OCI-LY3 (cell line): ENCODE measurements around the gene CITED4.

ENCODE experiments used
- EZH2phosphoT487 ChIP-seq: fragments of 200-600 bp; shearing (Covaris generic); IDR thresholded peaks from 2 replicates; pipeline ENCODE4 v1.6.1; 2018; ENCODE audit warnings: antibody characterized with exemption, mixed run types, low read depth
- TF ChIP-seq, protein P1 (sequence below): fragments of 200-600, 300-600 bp; sonication (generic); IDR thresholded peaks from 2 replicates; pipeline ENCODE4 v1.5.1; 2014; ENCODE audit warnings: antibody characterized with exemption, low read length, low read depth

DNA sequence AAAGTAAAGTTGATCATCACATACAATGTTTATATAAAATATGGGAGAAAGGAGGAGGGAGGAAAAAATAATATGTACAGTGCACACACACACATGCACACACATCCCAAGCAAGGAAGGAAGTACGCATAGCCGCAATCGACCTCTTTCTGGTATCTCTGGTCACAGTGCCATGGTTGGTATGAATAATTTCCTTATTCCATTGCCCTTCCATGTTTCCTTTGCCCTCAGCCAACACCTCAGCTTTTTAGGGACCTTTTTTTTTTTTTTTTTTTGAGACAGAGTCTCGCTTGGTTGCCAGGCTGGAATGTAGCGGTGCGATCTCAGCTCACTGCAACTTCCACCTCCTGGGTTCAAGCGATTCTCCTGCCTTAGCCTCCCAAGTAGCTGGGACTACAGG is 20.6 kb downstream of the CITED4 start:
- TF ChIP-seq, protein P1, sequence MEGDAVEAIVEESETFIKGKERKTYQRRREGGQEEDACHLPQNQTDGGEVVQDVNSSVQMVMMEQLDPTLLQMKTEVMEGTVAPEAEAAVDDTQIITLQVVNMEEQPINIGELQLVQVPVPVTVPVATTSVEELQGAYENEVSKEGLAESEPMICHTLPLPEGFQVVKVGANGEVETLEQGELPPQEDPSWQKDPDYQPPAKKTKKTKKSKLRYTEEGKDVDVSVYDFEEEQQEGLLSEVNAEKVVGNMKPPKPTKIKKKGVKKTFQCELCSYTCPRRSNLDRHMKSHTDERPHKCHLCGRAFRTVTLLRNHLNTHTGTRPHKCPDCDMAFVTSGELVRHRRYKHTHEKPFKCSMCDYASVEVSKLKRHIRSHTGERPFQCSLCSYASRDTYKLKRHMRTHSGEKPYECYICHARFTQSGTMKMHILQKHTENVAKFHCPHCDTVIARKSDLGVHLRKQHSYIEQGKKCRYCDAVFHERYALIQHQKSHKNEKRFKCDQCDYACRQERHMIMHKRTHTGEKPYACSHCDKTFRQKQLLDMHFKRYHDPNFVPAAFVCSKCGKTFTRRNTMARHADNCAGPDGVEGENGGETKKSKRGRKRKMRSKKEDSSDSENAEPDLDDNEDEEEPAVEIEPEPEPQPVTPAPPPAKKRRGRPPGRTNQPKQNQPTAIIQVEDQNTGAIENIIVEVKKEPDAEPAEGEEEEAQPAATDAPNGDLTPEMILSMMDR, result no peak
- TF ChIP-seq EZH2phosphoT487, result no peak
